Measurements from ENCODE around the gene FLT3. TPM values are rescaled to one million over a fixed set of nuclear protein-coding genes. Genes with fewer than 3 reads are reported as not detected.

FLT3 gene
- total and polyA plus RNA-seq, 2 donors from 2014 or later, result 2.9 TPM; not detected in 1

- H3K27me3 ChIP-seq (ENCODE audit: control insufficient read depth, insufficient read depth, low read length), result no peaks in the 10 kb centered on the region
- H3K36me3 ChIP-seq (ENCODE audit: control insufficient read depth in 2 of 3, insufficient read depth in 3 of 3, low read length in 3 of 3), result no peaks in the 10 kb centered on the region
- no peak overlapping the region for H3K4me3 ChIP-seq (ENCODE audit: low read length in 3 of 3)
- TF ChIP-seq CTCF (IDR thresholded peaks at IDR 0.05; ENCODE audit: borderline replicate concordance, extremely low read depth, insufficient read depth), result no peak
- DNase-seq (peak in 1 of 5 donors; percentile 24), FAIRE-seq (peak; percentile 3)
- H3K9ac ChIP-seq (ENCODE audit: low read length in 3 of 3), result peak overlapping the region in 1 of 3 donors; percentile 8
- H3K4me1 ChIP-seq (ENCODE audit: control insufficient read depth in 2 of 3, insufficient read depth in 2 of 3, low read depth in 1 of 3, low read length in 3 of 3), result no peaks in the 10 kb centered on the region
- no peak overlapping the region for H3K27ac ChIP-seq (ENCODE audit: low read depth in 2 of 2, low read length in 2 of 2)
- intact Hi-C loops (cut with DNase I), result no loop called here
- H3K9me3 ChIP-seq (ENCODE audit: control insufficient read depth in 2 of 3, insufficient read depth in 1 of 3, low read length in 3 of 3), result no peaks in the 10 kb centered on the region
Measured at GRCh38 chr13:28049880-28050875, 50.2 kb downstream of the FLT3 start.

GRCh38 chr13:28049215-28049614 is 51.2 kb downstream of the FLT3 start:
- H3K36me3 ChIP-seq (ENCODE audit: control insufficient read depth in 2 of 3, insufficient read depth in 3 of 3, low read length in 3 of 3), result no peaks in the 10 kb centered on the region

GRCh38 chr13:28048768-28049167 is 51.6 kb downstream of the FLT3 start:
- intact Hi-C loops (cut with DNase I), result no loop called here
- Histone ChIP-seq H3K4me3 (ENCODE audit: low read length in 3 of 3) (no peak overlapping the region), H3K27me3 (ENCODE audit: control insufficient read depth, insufficient read depth, low read length) (no peaks in the 10 kb centered on the region), H3K27ac (ENCODE audit: low read depth in 2 of 2, low read length in 2 of 2) (no peak overlapping the region), H3K4me1 (ENCODE audit: control insufficient read depth in 2 of 3, insufficient read depth in 2 of 3, low read depth in 1 of 3, low read length in 3 of 3) (no peaks in the 10 kb centered on the region), H3K9me3 (ENCODE audit: control insufficient read depth in 2 of 3, insufficient read depth in 1 of 3, low read length in 3 of 3) (no peaks in the 10 kb centered on the region), H3K9ac (ENCODE audit: low read length in 3 of 3) (no peak overlapping the region), H3K36me3 (ENCODE audit: control insufficient read depth in 2 of 3, insufficient read depth in 3 of 3, low read length in 3 of 3) (no peaks in the 10 kb centered on the region)
- TF ChIP-seq CTCF (IDR thresholded peaks at IDR 0.05; ENCODE audit: borderline replicate concordance, extremely low read depth, insufficient read depth), result no peak
- no peak for DNase-seq
- no peak for FAIRE-seq

More at GRCh38 chr13:28049215-28049614, 51.2 kb downstream of the FLT3 start:
- intact Hi-C loops (cut with DNase I), result no loop called here
- H3K4me1 ChIP-seq (ENCODE audit: control insufficient read depth in 2 of 3, insufficient read depth in 2 of 3, low read depth in 1 of 3, low read length in 3 of 3), result no peaks in the 10 kb centered on the region
- no peaks in the 10 kb centered on the region for H3K9me3 ChIP-seq (ENCODE audit: control insufficient read depth in 2 of 3, insufficient read depth in 1 of 3, low read length in 3 of 3)
- DNase-seq (peak in 1 of 5 donors; percentile 17), FAIRE-seq (no peak)
- H3K9ac ChIP-seq (ENCODE audit: low read length in 3 of 3), result no peak overlapping the region
- no peak overlapping the region for H3K4me3 ChIP-seq (ENCODE audit: low read length in 3 of 3)
- H3K27me3 ChIP-seq (ENCODE audit: control insufficient read depth, insufficient read depth, low read length), result no peaks in the 10 kb centered on the region
- TF ChIP-seq CTCF (IDR thresholded peaks at IDR 0.05; ENCODE audit: borderline replicate concordance, extremely low read depth, insufficient read depth), result no peak
- H3K27ac ChIP-seq (ENCODE audit: low read depth in 2 of 2, low read length in 2 of 2), result no peak overlapping the region

Measured in kidney (tissue), 14 donors.